Naive B cell (primary cell): ENCODE results near the gene CAMK2B. TPM values are rescaled to one million over a fixed set of nuclear protein-coding genes. Genes with fewer than 3 reads are reported as not detected.

Experiments
- ATAC-seq, 2 donors: fragments of 150-1000 bp; cut with Tn5 transposase; 2 replicates each; pipeline ENCODE4 v1.10.0; 2021; ENCODE audit warnings: low read depth in 2 of 2, mild to moderate bottlenecking in 2 of 2, moderate library complexity in 2 of 2
- DNase-seq: peaks from one replicate; pipeline ENCODE4 v3.0.0; 2022
- H3K27ac Mint-ChIP-seq, 6 donors: one replicate each; pipeline ENCODE4 v1.8.0; 2020 to 2022; ENCODE audit warnings: mild to moderate bottlenecking in 6 of 6, mixed read lengths in 6 of 6, moderate library complexity in 5 of 6, inconsistent platforms in 2 of 6
- H3K27me3 Mint-ChIP-seq, 3 donors: one replicate each; pipeline ENCODE4 v1.8.0; 2021 to 2022; ENCODE audit warnings: mixed read lengths in 3 of 3, mild to moderate bottlenecking in 1 of 3
- H3K36me3 Mint-ChIP-seq, 2 donors: one replicate each; pipeline ENCODE4 v1.8.0; 2020 to 2022; ENCODE audit warnings: mixed read lengths in 2 of 2, inconsistent platforms in 1 of 2, mild to moderate bottlenecking in 1 of 2
- H3K4me1 Mint-ChIP-seq, 3 donors: one replicate each; pipeline ENCODE4 v1.8.0; 2020 to 2022; ENCODE audit warnings: mixed read lengths in 3 of 3, inconsistent platforms in 1 of 3, mild to moderate bottlenecking in 1 of 3, moderate library complexity in 1 of 3
- H3K4me3 Mint-ChIP-seq, 8 donors: one replicate each; pipeline ENCODE4 v1.8.0; 2020 to 2022; ENCODE audit warnings: mild to moderate bottlenecking in 8 of 8, mixed read lengths in 8 of 8, moderate library complexity in 8 of 8, inconsistent platforms in 2 of 8
- H3K9me3 Mint-ChIP-seq, 7 donors: one replicate each; pipeline ENCODE4 v1.8.0; 2020 to 2022; ENCODE audit warnings: mixed read lengths in 7 of 7, mild to moderate bottlenecking in 5 of 7, inconsistent platforms in 2 of 7, moderate library complexity in 1 of 7
- polyA plus RNA-seq, 6 donors: library from polyadenylated mRNA; unstranded; fragments of 300-500 nt; fragmentation: Illumina TruSeq; gene quantifications; one replicate each; pipeline ENCODE4 v1.2.3, GENCODE V29; 2021; ENCODE audit warnings: low read depth in 6 of 6

CAMK2B gene
- polyA plus RNA-seq, 6 donors from 2014 or later: not detected

DNA sequence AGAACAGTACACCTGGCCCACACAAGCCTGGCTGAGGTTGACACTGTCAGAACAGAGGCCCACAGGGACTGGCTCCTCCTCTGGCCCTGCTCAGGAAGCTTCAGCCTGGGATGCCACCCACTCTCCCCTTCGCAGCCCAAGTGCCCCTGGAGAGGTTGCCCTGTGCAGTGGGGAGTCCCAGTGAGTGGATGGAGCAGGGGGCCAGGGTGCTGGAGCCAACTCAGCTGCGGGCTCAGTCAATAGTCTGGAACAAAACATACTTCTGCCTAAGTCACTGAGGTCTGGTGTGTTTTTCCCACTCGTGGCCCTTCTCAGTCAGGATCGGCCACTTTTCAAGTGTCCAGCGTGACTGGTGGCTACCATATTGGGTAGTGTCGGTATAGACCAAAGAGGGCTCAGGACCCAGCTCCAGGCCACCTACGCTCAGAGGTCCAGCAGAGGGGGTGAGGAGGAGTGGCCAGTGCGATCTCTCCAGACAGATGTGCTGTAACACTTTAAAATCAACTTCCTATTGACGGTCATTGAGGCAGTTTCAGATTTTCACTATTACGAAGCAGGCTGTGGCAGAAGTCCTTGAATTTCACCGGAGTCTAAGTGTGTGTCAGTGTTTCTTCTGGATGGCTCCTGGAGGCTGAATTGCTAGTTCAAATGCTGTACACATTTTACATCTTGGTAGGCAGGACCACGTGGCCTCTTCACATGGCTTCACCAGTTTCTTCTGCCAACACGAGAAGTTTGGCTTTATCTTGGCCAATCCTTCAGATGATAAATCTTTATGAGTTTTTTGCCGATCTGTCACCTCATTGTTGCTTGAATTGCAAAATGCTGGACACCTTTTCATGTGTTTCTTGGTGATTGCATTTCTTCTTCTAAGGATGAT, 135.2 kb downstream of the CAMK2B start:
- no peak for DNase-seq
- Mint-ChIP-seq H3K27me3 (peaks cover 0 to 29% (median 22%) of the 10 kb centered on the region in 3 donors), H3K27ac (no peak overlapping the region), H3K4me3 (no peak overlapping the region), H3K4me1 (no peaks in the 10 kb centered on the region), H3K9me3 (no peaks in the 10 kb centered on the region), H3K36me3 (no peaks in the 10 kb centered on the region)
- ATAC-seq: no peak

DNA sequence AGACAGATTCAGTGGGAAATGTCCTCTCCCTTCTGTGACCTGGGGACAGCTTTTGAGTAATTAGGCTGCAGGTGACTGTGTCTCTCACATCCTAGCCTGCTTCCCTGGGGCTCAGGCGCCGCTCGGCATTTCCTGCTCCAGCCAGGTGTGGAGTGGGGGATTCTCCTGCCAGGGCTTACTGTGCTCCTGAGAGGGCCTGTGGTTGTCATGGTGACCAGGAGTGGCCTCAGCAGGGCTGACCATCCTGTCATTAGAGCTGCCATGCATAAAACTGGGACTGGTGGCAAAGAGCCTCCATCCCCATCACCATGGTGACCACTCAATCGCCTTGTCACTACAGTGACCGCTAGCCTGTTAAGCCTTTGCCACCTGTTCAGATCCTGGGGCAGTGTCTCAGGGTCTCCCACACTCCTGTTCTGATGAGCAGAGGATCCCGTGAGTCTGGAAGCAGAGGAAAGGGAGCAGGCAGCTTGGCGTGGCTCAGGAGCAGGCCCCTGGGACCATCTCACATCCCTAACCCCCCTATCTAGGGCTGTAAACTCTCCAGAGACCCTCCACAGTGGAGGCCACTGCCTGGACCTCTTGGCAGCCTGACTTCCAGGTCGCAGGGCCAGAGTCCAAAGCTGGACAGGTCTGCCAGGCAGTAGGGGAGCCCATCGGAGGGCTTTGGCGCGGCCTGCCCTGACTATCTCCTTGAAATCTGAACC, 136.0 kb downstream of the CAMK2B start, which contains the start of gene GCK:
GCK (minus strand) TSS at position 154 of the 707 bp plus-strand sequence. CDS start 486 bp downstream, outside the sequence.
- no peak for ATAC-seq
- no peaks in the 10 kb centered on the region for H3K36me3 Mint-ChIP-seq
- H3K4me1 Mint-ChIP-seq: peaks cover 0 to 5% (median 0%) of the 10 kb centered on the region in 3 donors
- DNase-seq: no peak
- no peak within 1 kb of the TSS for H3K27ac Mint-ChIP-seq
- no peaks in the 10 kb centered on the region for H3K9me3 Mint-ChIP-seq
- no peak within 1 kb of the TSS for H3K4me3 Mint-ChIP-seq
- H3K27me3 Mint-ChIP-seq: peaks cover 0 to 29% (median 22%) of the 10 kb centered on the region in 3 donors

DNA sequence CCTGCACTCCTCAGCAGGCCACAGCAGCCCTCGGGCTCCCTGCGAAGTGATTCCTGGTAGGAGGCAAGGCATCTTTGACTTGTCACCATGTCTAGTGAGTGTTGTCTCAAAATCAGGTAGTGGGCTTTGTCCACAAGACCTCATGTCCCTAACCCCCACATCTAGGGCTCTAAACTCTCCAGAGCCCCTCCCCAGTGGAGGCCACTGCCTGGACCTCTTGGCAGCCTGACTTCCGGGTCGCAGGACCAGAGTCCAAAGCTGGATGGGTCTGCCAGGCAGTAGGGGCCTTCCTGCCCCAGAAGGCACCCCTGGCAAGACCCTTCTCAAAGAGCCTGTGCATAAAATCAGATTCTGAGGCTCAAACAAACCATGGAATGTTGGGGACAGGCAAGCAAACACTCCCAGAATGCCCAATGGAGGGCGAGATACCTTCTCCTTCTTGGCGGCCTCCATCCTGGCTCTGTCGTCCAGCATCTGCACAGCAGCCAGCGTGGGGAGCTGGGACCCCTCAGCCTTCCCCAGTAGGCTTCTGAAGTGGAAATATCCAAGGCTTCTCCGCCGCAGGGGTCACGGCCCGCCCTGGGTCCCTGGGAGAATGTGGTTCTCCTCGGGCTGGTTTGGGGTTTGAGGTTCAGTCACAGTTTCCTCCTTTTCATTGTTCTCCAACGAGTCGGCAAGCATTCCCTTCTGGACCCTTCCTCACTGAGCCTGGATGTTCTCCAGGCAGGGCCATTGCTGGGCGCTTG, 136.7 kb downstream of the CAMK2B start:
- H3K4me3 Mint-ChIP-seq: no peak overlapping the region
- no peak for DNase-seq
- peaks cover 0 to 1% (median 0%) of the 10 kb centered on the region in 7 donors for H3K9me3 Mint-ChIP-seq
- no peaks in the 10 kb centered on the region for H3K36me3 Mint-ChIP-seq
- ATAC-seq: no peak
- peaks cover 0 to 5% (median 0%) of the 10 kb centered on the region in 3 donors for H3K4me1 Mint-ChIP-seq
- H3K27ac Mint-ChIP-seq: no peak overlapping the region
- peaks cover 0 to 25% (median 19%) of the 10 kb centered on the region in 3 donors for H3K27me3 Mint-ChIP-seq

DNA sequence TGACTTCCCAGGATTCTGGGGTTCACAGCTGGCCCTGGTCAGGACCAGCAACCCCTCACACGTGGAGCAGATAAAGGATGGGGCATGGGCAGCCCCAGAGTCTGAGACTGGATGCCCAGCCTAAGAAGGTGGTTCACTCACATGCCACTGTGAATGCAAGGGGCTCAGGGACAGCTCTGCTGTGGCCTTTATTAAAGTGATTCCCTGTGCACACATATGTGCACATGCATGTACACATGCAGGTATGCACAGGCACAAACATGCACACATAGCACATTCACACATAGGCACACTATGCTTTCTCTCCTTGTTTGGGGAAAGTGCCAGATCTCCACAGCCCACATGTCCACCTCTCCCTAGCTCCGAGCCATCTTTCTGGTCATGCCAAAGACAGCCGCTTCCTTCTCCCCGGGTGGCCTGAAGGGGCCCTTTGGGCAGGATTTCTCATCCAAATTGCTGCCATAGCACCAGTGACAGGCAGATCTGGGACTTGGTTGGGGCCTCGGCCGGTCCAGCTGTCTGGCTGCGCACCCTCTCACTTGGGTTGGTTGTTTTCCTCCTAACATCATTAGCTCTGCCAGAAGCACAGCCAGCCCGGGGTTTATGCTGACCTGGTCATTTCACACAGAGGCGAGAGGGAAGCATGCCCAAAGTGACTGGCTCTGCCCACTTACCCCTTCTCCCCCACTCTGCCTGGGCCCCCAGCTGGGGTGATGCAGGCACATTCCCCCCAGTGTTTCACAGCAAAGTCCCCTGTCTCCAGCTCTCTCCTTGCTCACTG, 137.6 kb downstream of the CAMK2B start:
- Mint-ChIP-seq H3K9me3 (peaks cover 0 to 5% (median 3%) of the 10 kb centered on the region in 7 donors), H3K27ac (no peak overlapping the region), H3K36me3 (no peaks in the 10 kb centered on the region), H3K4me1 (peaks cover 0 to 5% (median 0%) of the 10 kb centered on the region in 3 donors), H3K27me3 (peaks cover 0 to 17% (median 11%) of the 10 kb centered on the region in 3 donors), H3K4me3 (no peak overlapping the region)
- no peak for ATAC-seq
- no peak for DNase-seq

DNA sequence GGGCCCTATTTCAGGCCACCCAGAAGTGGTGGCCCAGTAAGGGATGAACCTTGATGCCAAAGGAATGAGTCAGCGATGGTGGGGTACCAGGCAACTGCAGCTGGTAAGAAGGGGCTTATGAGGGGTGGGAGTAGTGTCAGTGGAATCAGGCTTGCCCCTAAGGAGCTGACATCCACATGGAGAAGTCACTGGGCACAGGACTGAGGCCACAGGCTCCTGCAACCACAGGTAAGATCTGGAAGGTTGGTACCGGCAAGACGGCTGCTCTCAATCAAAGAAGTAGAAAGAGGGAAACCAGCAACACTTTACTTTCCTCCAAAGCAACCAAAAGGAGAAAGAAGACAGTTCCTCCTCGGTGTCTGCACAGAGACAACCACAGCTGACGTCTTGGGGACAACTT, 138.7 kb downstream of the CAMK2B start:
- Mint-ChIP-seq H3K27ac (no peak overlapping the region), H3K9me3 (peaks cover 0 to 14% (median 5%) of the 10 kb centered on the region in 7 donors), H3K36me3 (no peaks in the 10 kb centered on the region), H3K4me3 (no peak overlapping the region), H3K27me3 (peaks cover 0 to 16% (median 8%) of the 10 kb centered on the region in 3 donors), H3K4me1 (peaks cover 0 to 5% (median 0%) of the 10 kb centered on the region in 3 donors)
- ATAC-seq (no peak), DNase-seq (no peak)

DNA sequence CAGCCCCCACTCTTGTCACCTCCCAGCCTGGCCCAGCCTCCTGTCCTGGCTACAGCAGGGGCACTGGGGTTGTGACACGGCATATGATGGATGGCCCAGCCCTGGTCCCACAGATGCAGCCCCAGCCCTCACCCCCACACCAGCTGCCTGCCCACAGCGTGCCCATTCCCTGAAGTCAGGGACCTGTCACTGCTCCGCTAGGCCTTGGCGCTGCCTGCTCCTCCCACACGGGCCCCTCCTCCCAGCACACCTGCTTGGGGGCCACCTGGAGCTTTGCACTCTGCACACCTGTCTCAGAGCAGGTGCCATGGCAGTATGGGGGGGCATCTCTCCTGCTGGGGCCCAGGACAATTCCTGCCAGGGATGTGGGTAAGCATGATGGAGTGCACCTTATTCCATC, 139.7 kb downstream of the CAMK2B start:
- peaks cover 0 to 20% (median 2%) of the 10 kb centered on the region in 3 donors for H3K27me3 Mint-ChIP-seq
- H3K36me3 Mint-ChIP-seq: no peaks in the 10 kb centered on the region
- peaks cover 0 to 14% (median 5%) of the 10 kb centered on the region in 7 donors for H3K9me3 Mint-ChIP-seq
- no peak for ATAC-seq
- peaks cover 0 to 5% (median 0%) of the 10 kb centered on the region in 3 donors for H3K4me1 Mint-ChIP-seq
- H3K27ac Mint-ChIP-seq: peak overlapping the region in 1 of 6 donors; percentile 24
- DNase-seq: no peak
- no peak overlapping the region for H3K4me3 Mint-ChIP-seq

DNA sequence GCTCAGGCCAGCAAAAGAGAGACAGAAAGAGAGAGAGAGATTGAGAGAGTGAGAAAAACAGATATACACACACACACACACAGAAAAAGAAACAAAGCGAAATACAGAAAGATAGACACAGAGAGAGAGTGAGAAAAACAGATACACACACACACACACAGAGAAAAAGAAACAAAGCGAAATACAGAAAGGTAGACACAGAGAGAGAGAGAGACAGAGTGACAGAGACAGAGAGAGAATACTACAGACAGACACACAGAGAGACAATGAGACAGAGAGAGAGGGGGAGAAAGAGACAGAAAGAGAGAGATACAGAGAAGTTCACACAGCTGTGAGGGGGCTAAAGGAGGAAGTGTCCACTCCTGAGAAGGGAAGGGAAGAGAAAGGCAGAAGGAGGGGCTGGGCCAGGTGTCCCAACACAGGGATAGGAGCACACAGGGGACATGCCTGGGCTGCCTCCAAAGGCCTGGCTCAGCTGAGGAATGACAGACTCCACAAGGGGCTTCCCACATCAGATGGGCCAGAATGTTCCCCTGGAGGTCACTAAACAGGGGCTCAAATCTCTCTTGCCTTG, 140.4 kb downstream of the CAMK2B start:
- Mint-ChIP-seq H3K4me1 (peaks cover 0 to 5% (median 0%) of the 10 kb centered on the region in 3 donors), H3K9me3 (peaks cover 0 to 14% (median 5%) of the 10 kb centered on the region in 7 donors), H3K4me3 (no peak overlapping the region), H3K36me3 (no peaks in the 10 kb centered on the region), H3K27me3 (peaks cover 0 to 21% (median 0%) of the 10 kb centered on the region in 3 donors), H3K27ac (peak overlapping the region in 1 of 6 donors; percentile 14)
- ATAC-seq (no peak), DNase-seq (no peak)

DNA sequence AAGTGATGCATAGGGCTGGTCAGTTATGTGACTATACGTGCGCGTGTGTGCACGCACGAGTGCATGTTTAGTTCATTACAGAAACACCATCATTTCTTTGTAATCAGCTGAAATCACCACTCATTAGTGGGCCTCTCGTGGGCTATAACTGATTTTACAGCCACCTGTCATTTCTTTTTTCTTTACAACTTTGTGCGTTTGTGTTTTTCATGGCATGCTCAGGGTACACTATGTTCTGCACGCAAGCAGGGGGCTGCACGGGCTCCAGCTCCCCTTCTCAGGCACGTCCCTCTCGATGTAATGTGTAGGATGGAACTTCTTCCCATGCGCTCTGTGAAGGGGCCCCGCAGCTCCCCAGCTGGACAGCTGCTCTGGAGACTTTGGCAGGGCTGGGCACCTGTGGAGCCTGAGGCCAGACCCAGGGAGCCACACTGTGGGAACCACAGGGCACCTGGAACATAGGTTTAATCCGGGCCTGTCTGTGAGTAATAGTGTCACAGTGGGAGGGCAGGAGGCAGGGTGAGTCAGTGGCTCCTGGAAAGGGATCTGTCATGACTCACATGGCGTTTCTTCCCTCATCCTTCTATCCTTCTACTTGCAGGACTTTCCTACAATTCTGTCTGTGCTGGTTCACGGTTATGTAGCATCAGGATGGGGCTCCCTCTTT, 141.1 kb downstream of the CAMK2B start:
- Mint-ChIP-seq H3K27me3 (peaks cover 0 to 22% (median under 1%) of the 10 kb centered on the region in 3 donors), H3K9me3 (peaks cover 0 to 14% (median 5%) of the 10 kb centered on the region in 7 donors), H3K4me1 (peaks cover 0 to 5% (median 0%) of the 10 kb centered on the region in 3 donors), H3K27ac (no peak overlapping the region), H3K4me3 (peak overlapping the region in 1 of 8 donors; percentile 32), H3K36me3 (no peaks in the 10 kb centered on the region)
- DNase-seq: no peak
- no peak for ATAC-seq

DNA sequence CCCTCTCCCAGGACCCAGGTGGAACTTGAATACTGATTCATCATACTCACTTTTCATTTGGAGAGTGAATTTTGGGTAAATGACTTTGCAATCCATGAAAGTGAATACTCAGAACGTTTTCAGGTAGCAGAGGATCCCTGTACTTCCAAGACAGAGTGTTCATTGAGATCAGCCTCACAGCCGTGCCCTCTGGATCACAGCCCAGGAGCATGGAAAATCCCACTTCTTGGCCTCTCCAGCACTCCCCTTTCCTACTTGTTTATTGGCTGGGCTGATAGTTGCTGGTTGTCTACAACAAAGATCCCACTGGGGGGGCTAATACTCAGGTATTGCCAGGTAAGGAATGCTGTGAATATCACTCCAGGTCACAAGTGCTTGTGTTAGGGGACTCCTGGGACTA, 142.0 kb downstream of the CAMK2B start:
- ATAC-seq: no peak
- H3K4me1 Mint-ChIP-seq: peaks cover 0 to 5% (median 0%) of the 10 kb centered on the region in 3 donors
- DNase-seq: no peak

DNA sequence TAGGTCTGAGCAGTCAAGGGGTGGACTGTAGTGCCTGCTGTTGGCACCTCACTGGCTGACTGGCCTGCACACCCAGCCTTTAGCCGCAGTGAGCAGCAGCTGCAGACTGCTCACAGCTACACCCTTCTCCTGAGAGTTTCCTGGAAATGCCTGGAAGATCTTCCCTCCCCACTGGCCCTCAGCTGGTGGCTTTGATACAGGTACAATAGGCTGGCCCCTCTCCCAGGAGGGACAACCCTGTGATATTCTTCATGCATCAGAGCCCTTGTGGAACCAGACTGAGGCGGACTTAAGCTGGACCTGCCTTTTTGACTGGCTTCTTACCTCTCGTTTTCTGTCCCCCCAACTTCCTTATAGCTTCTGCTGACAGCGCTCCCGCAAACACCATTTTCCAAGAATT, 142.6 kb downstream of the CAMK2B start:
- H3K27ac Mint-ChIP-seq: no peak overlapping the region
- no peak for ATAC-seq
- no peak overlapping the region for H3K4me3 Mint-ChIP-seq
- H3K4me1 Mint-ChIP-seq: peaks cover 0 to 5% (median 0%) of the 10 kb centered on the region in 3 donors
- DNase-seq: no peak
- peaks cover 5 to 21% (median 9%) of the 10 kb centered on the region in 3 donors for H3K27me3 Mint-ChIP-seq
- H3K9me3 Mint-ChIP-seq: peaks cover 0 to 14% (median 5%) of the 10 kb centered on the region in 7 donors
- no peaks in the 10 kb centered on the region for H3K36me3 Mint-ChIP-seq

More for the DNA sequence above, 142.0 kb downstream of the CAMK2B start:
- H3K9me3 Mint-ChIP-seq: peaks cover 0 to 14% (median 5%) of the 10 kb centered on the region in 7 donors
- H3K36me3 Mint-ChIP-seq: no peaks in the 10 kb centered on the region
- peaks cover 0 to 26% (median 6%) of the 10 kb centered on the region in 3 donors for H3K27me3 Mint-ChIP-seq
- no peak overlapping the region for H3K27ac Mint-ChIP-seq
- no peak overlapping the region for H3K4me3 Mint-ChIP-seq

DNA sequence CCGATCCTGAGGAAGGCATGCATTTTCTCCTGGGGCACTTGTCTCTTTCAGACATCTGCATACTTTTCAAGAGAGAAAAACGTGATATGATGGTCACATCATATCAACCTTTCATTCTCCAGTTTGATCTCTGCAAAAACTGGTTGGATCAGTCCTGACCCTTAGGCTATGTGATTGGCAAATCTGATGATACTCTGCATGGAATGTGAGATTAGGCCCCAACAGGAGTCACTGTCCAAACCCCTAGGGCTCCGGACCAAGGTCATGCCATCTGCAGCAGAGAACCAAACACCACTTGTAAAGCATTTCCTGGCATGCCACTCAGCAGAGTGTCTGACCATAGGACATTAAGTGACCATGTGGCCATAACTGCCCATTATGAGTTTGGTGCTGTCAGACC, 144.8 kb downstream of the CAMK2B start:
- H3K27ac Mint-ChIP-seq: no peak overlapping the region
- no peak for ATAC-seq
- H3K4me3 Mint-ChIP-seq: no peak overlapping the region

More for the DNA sequence above, 144.8 kb downstream of the CAMK2B start:
- peaks cover 11 to 34% (median 15%) of the 10 kb centered on the region in 3 donors for H3K27me3 Mint-ChIP-seq
- H3K36me3 Mint-ChIP-seq: no peaks in the 10 kb centered on the region
- DNase-seq: no peak
- H3K4me1 Mint-ChIP-seq: peaks cover 0 to 5% (median 0%) of the 10 kb centered on the region in 3 donors
- peaks cover 0 to 14% (median 5%) of the 10 kb centered on the region in 7 donors for H3K9me3 Mint-ChIP-seq
